ENCODE results near the gene ZNF280B. TPM values are rescaled to one million over a fixed set of nuclear protein-coding genes. Genes with fewer than 3 reads are reported as not detected.
A peak's percentile ranks its signal among the peaks of the same experiment; 100 is the strongest.
"Not testable (repeated sequence)": the region's sequence is repeated elsewhere in the genome, so short reads cannot be mapped to it uniquely, and the experiment has no call there.

ZNF280B gene
- total RNA-seq, 1 experiment from 2014 or later, result 4.6 TPM

DNA sequence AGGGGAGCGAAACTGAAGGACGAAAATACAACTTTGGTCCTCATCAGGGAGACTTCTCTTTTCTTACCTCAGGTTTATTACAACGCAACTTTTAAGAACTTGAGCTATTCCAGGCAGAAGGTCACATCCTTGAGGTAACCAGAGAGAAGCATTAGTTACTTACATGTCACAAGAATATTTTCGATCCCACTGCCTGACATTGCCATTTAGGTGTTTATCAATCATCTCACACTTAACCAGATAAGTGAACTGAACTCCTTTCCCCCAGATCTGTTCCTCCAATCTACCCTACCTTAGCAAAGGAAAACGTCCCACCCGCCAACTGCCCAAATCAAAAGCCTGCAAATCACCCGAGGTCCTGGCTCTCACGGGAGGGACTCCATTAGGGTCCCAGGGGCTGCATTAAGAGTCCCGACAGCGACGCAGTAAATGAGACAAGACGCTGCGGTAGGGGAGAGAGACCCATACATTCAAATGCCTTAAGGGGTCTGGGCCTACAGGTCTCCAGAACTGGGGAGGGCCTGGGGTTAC is 734 bp downstream of the ZNF280B start:
- DNase-seq, result no peak
- Mint-ChIP-seq H3K27ac (ENCODE audit: unreplicated experiment) (no peak overlapping the region), H3K9me3 (ENCODE audit: low read depth, unreplicated experiment) (peaks cover 2% of the 10 kb centered on the region), H3K4me3 (ENCODE audit: low read depth, unreplicated experiment) (peak overlapping the region; percentile 75), H3K4me1 (ENCODE audit: low read depth, unreplicated experiment) (no peaks in the 10 kb centered on the region), H3K27me3 (ENCODE audit: unreplicated experiment) (peaks cover 20% of the 10 kb centered on the region), H3K36me3 (ENCODE audit: insufficient read depth, unreplicated experiment) (peaks cover 19% of the 10 kb centered on the region)
- intact Hi-C loops (cut with micrococcal nuclease; ENCODE audit: unreplicated experiment), result no loop called here
- TF ChIP-seq, protein P1, sequence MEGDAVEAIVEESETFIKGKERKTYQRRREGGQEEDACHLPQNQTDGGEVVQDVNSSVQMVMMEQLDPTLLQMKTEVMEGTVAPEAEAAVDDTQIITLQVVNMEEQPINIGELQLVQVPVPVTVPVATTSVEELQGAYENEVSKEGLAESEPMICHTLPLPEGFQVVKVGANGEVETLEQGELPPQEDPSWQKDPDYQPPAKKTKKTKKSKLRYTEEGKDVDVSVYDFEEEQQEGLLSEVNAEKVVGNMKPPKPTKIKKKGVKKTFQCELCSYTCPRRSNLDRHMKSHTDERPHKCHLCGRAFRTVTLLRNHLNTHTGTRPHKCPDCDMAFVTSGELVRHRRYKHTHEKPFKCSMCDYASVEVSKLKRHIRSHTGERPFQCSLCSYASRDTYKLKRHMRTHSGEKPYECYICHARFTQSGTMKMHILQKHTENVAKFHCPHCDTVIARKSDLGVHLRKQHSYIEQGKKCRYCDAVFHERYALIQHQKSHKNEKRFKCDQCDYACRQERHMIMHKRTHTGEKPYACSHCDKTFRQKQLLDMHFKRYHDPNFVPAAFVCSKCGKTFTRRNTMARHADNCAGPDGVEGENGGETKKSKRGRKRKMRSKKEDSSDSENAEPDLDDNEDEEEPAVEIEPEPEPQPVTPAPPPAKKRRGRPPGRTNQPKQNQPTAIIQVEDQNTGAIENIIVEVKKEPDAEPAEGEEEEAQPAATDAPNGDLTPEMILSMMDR (IDR thresholded peaks at IDR 0.05; ENCODE audit: unreplicated experiment), result no peak
- BruUV-seq (replicated peaks), result no TSS peak
- CTCF ChIA-PET, result interaction anchor here (0.5 kb wide), 1 partner anchor 10 kb away, joined by 5 read pairs; no protein-coding TSS in a partner anchor

DNA sequence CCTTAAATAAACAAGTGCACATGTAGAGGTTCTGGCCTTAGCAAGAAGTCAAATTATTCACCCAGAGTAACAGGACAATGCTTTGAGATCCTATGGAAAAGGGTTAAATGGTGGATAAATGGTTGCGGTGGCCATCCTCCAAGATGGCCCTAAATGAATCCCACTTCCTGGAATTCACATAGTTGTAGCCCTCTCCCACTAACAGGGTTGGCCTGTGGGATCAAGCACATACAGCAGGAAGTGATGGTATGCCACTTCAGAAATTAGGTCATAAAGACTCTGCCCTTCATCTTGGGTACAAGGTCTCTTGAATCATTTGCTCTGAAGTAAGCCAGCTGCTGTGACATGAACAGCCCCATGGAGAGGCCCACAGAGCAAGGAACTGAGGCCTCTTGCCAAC is 1.8 kb downstream of the ZNF280B start:
- CTCF ChIA-PET, result no interaction called here
- TF ChIP-seq, protein P1 (IDR thresholded peaks at IDR 0.05; ENCODE audit: unreplicated experiment), result no peak
- H3K9me3 Mint-ChIP-seq (ENCODE audit: low read depth, unreplicated experiment), result peaks cover 2% of the 10 kb centered on the region
- no peak overlapping the region for H3K27ac Mint-ChIP-seq (ENCODE audit: unreplicated experiment)
- no peaks in the 10 kb centered on the region for H3K4me1 Mint-ChIP-seq (ENCODE audit: low read depth, unreplicated experiment)
- H3K4me3 Mint-ChIP-seq (ENCODE audit: low read depth, unreplicated experiment), result no peak overlapping the region
- peaks cover 19% of the 10 kb centered on the region for H3K36me3 Mint-ChIP-seq (ENCODE audit: insufficient read depth, unreplicated experiment)
- no TSS peak for BruUV-seq (replicated peaks)
- intact Hi-C loops (cut with micrococcal nuclease; ENCODE audit: unreplicated experiment), result no loop called here
- H3K27me3 Mint-ChIP-seq (ENCODE audit: unreplicated experiment), result peaks cover 9% of the 10 kb centered on the region
- DNase-seq, result no peak

DNA sequence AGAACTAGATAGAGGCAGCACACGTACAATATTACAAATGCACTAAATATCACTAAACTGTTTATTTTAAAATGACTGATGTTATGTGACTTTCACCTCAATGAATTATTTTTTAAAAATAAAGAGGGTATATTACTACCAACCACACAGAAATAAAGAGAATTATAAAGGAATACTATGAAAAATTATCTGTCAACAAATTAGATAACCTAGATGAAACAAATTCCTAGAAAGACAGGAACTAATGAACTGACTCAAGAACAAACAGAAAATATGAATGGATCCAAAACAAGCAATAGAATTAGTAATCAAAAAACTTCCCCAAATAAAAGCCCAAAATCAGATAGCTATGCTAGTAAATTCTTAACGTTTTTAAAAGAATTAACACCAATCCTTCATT is 10.3 kb downstream of the ZNF280B start:
- Mint-ChIP-seq H3K4me3 (ENCODE audit: low read depth, unreplicated experiment) (no peak overlapping the region), H3K27me3 (ENCODE audit: unreplicated experiment) (no peaks in the 10 kb centered on the region), H3K27ac (ENCODE audit: unreplicated experiment) (no peak overlapping the region), H3K4me1 (ENCODE audit: low read depth, unreplicated experiment) (no peaks in the 10 kb centered on the region), H3K36me3 (ENCODE audit: insufficient read depth, unreplicated experiment) (no peaks in the 10 kb centered on the region), H3K9me3 (ENCODE audit: low read depth, unreplicated experiment) (no peaks in the 10 kb centered on the region)
- intact Hi-C loops (cut with micrococcal nuclease; ENCODE audit: unreplicated experiment), result no loop called here
- no peak for DNase-seq
- TF ChIP-seq, protein P1 (IDR thresholded peaks at IDR 0.05; ENCODE audit: unreplicated experiment), result no peak
- no TSS peak for BruUV-seq (replicated peaks)
- CTCF ChIA-PET, result interaction anchor here (0.7 kb wide), 1 partner anchor 16 kb away, joined by 3 read pairs; no protein-coding TSS in a partner anchor

DNA sequence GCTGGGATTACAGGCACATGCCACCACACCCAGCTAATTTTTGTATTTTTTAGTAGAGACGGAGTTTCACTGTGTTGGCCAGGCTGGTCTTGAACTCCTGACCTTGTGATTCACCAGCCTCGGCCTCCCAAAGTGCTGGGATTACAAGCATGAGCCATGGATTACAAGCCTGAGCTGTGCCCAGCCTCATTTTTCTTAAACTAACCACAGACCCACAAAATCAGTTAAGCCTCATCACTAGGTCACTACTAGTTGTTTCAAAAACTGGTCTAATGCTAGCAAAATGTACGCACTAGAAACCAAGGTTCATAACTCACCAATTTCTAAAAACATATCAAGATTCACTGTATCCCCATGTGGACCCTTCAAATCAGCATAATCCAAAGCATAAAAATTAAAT is 17.0 kb downstream of the ZNF280B start:
- H3K27ac Mint-ChIP-seq (ENCODE audit: unreplicated experiment); H3K4me3 Mint-ChIP-seq (ENCODE audit: low read depth, unreplicated experiment); CTCF ChIA-PET; H3K27me3 Mint-ChIP-seq (ENCODE audit: unreplicated experiment); intact Hi-C loops (cut with micrococcal nuclease; ENCODE audit: unreplicated experiment); BruUV-seq (replicated peaks); H3K36me3 Mint-ChIP-seq (ENCODE audit: insufficient read depth, unreplicated experiment); H3K4me1 Mint-ChIP-seq (ENCODE audit: low read depth, unreplicated experiment); DNase-seq; H3K9me3 Mint-ChIP-seq (ENCODE audit: low read depth, unreplicated experiment): not testable (repeated sequence)

DNA sequence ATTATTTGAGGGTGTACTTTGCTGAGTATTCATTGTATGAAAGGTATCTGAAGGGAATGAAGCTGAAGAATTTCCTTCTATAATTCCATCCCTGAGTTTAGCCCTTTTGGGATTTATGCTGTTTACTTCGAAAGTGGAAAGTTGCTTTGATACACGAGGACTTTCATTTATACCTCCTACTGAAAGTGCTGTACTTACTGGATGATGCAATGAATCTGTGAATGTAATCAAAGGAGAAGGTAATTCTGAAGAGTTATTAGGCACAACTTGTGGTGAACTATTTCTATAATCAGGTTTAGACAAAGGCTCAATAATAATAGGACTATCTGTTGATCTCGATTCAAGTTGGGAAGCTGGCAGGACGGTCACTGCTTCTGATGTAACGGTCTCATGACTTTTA is 19.8 kb downstream of the ZNF280B start:
- Mint-ChIP-seq H3K9me3 (ENCODE audit: low read depth, unreplicated experiment) (no peaks in the 10 kb centered on the region), H3K4me1 (ENCODE audit: low read depth, unreplicated experiment) (no peaks in the 10 kb centered on the region), H3K4me3 (ENCODE audit: low read depth, unreplicated experiment) (no peak overlapping the region), H3K36me3 (ENCODE audit: insufficient read depth, unreplicated experiment) (no peaks in the 10 kb centered on the region), H3K27ac (ENCODE audit: unreplicated experiment) (no peak overlapping the region), H3K27me3 (ENCODE audit: unreplicated experiment) (no peaks in the 10 kb centered on the region)
- CTCF ChIA-PET, result interaction anchor here (1.0 kb wide), 1 partner anchor 321 kb away, joined by 4 read pairs; no protein-coding TSS in a partner anchor
- TF ChIP-seq, protein P1 (IDR thresholded peaks at IDR 0.05; ENCODE audit: unreplicated experiment), result no peak
- no peak for DNase-seq
- BruUV-seq (replicated peaks), result no TSS peak
- intact Hi-C loops (cut with micrococcal nuclease; ENCODE audit: unreplicated experiment), result no loop called here

Data from Calu3 (cell line).